ENCODE measurements around the gene HDAC9.
"Not testable (repeated sequence)": the region's sequence is repeated elsewhere in the genome, so short reads cannot be mapped to it uniquely, and the experiment has no call there.

Gene HDAC9

GRCh38 chr7:18990700-18991099 lies 495.2 kb downstream of the HDAC9 start:
- not testable (repeated sequence) for DNase-seq

DNA sequence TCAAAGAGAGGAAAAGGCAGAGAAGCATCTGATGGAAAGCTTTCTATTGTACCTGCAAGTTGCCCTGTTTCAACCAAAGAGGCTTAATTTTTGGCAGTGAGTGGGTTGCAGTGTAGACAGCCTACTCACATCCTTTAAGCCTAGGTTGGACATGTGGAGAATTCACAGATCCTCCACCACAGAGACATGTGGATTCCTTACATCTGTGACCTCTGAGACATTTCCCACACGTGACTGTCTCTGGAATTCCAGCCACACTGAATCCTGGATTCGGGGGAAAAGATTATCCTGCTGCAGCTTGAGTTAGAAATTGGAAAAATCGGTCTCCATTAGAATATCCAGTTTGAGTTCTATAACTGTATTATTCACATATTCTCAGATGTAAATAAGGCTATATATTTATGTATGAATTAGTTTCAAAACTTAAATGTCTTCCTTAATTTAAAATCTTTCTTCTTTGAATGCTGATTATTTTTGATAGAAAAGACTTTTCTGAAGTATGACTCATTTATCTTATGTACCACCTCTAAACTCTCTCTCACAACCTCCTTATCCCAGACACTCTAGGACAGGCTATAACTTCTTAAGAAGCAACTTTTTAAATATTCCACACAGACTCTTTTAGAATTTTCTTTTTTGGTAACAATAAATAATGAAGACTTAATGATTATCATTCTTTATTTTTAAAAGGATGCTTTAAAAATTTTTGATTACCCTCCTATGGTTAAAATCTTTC lies 498.6 kb downstream of the HDAC9 start:
- no peak for DNase-seq

DNA sequence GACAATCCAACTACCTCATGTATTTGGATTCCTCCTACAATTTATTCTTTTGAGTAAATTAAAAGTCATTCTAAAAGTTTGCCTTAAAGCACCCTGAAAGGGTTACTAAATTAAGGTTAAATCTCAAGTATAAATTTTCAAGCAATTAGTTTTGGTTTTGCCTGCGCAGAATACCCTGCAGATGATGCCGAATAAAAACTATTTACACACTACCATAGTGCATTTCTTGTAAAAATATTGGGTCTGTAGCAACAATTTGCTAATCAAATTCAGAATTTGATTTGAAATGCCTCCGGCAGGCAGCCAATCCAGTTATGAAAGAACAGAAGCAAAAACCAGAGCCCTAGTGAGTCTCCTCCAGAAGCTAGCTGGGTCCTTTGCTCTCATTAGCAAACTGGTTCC lies 499.7 kb downstream of the HDAC9 start:
- no peak for DNase-seq

- DNase-seq: no peak
Measured at GRCh38 chr7:18995811-18996426, 500.4 kb downstream of the HDAC9 start.

DNA sequence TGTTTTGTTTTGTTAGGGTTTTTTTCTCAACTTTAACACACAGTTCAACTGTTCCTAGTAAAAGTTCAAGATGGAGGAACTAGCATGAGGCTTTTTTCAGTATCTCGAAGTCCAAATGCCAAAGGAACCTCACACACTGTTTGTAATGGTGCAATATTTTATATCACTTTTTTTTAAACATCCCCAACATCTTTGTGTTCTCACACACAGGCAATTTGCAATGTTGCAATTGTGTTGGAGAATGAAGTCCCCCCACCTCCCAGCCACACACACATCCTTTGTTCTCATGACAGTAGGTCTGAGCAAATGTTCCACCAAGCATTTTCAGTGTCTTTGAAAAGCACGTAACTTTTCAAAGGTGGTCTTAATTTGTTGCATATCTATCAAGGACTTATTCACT lies 501.0 kb downstream of the HDAC9 start:
- no peak for DNase-seq

DNA sequence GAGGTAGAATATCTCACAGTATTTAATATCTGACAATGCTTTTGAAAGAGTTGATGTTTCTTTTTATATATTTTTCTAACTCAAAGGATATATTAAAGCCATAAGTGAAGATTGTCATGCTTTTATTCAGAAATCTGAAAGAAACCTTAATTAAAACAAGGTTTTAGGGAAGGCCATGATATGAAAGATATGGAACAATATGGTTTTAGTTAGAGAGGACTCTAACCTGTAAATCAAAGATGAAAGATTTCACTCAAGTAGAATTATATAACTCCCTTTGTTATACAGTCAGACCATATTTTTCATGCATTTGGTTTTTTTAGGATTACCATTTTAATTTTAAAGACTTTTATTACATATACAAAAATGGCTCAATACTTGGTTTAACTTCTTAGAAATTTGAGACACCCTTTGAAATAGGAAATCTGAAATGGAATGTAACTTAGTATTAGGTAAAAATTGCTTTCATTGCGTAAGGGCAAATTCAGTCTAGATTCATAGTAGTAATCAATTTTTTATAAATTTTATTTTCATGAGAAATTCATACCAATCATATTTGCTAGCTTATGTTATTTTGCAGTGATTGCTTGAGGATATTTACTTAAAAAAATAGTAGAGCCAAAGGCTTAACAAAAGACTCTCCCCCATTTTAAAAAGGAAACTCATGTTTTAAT lies 502.1 kb downstream of the HDAC9 start:
- no peak for DNase-seq

GRCh38 chr7:19000410-19000809 lies 504.9 kb downstream of the HDAC9 start:
- no peak for DNase-seq

- DNase-seq: no peak
Measured at GRCh38 chr7:19001854-19002253, 506.3 kb downstream of the HDAC9 start.

GRCh38 chr7:19009241-19009935 lies 513.8 kb downstream of the HDAC9 start:
- no peak for DNase-seq

DNA sequence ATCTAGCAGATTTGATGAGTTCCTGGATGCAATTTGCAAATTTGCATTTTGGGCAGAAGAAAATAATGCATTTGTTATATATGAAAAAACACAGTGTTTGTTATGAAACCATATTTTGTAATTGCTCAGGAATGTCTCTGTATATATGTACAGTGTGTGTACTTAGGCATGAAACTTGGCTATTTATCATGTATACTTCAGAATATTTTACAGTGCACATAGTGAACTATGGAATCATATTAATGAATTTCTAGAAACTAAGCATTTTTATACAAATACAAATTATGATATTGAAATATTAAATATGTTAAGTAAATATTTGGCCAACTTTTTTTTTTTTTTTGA lies 514.4 kb downstream of the HDAC9 start:
- no peak for DNase-seq

GRCh38 chr7:19011212-19011611 lies 515.7 kb downstream of the HDAC9 start:
- DNase-seq: no peak

- no peak for DNase-seq
Measured at GRCh38 chr7:19015098-19015497, 519.5 kb downstream of the HDAC9 start.

- DNase-seq: no peak
Measured at GRCh38 chr7:19016140-19016539, 520.6 kb downstream of the HDAC9 start.

DNA sequence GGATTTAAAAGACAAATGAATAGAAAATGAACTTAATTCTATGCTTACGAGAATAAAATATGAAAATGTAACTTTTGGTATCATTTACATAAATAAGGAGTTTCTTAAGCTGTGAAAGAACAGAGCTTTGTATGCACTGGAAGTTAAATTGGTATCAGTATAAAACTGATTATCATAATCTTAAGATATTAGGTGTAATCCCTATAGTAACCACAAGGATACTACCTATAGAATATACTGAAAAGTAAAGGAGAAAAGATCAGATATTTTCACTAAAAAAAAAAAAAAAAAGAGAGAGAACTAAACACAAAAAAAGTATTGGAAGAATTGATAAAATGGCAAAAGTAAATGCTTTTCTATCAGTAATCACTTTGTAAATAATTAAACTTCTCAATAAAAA lies 521.8 kb downstream of the HDAC9 start:
- DNase-seq: no peak

DNA sequence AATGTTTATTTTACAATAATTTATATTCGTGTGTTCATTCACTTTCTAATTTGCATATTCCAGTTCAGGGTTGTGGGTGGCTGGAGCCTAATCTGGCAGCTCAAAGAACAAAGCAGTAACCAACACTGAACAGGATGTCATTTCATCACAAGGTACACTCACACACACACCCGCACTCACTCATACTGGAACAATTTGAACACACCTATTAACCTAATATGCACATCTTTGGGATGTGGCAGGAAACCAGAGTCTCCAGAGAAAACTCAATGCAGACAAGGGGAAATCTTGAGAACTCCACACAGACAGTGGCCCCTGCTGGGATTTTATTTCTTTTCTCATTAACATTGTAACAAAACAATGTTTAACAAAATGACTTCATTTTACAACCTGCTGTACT lies 524.5 kb downstream of the HDAC9 start:
- DNase-seq: no peak

GRCh38 chr7:19020711-19021110 lies 525.2 kb downstream of the HDAC9 start:
- DNase-seq: no peak

GRCh38 chr7:19023477-19023876 lies 527.9 kb downstream of the HDAC9 start:
- DNase-seq: no peak

GRCh38 chr7:19024261-19024660 lies 528.7 kb downstream of the HDAC9 start:
- DNase-seq: no peak

DNA sequence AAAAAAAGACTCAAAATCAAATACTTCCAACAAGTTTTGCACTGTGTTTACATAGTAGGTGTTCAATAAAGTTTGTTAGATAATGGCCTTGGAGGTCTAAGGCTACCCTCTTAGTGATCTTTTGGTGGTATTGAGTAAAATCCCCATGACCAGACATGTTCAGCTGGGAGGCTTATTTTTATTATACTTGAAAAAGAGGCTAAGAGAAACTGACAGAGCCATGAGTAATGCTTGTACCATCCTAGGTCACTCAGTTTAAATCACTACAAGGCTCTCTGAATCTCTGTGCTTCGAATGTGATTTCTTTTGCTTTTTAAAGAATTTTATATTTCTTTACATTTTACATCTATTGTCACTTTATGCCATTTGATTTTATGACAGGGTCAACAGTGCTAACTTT lies 531.3 kb downstream of the HDAC9 start:
- no peak for DNase-seq

GRCh38 chr7:19030281-19030680 lies 534.7 kb downstream of the HDAC9 start:
- no peak for DNase-seq

DNA sequence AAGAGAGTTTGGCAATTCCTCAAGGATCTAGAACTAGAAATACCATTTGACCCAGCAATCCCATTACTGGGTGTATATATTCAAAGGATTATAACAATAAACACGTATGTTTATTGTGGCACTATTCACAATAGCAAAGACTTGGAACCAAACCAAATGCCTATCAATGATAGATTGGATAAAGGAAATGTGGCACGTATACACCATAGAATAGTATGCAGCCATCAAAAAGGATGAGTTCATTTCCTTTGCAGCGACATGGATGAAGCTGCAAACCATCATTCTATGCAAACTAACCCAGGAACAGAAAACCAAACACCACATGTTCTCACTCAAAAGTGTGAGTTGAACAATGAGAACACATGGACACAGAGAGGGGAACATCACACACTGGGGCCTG lies 537.4 kb downstream of the HDAC9 start:
- not testable (repeated sequence) for DNase-seq

DNA sequence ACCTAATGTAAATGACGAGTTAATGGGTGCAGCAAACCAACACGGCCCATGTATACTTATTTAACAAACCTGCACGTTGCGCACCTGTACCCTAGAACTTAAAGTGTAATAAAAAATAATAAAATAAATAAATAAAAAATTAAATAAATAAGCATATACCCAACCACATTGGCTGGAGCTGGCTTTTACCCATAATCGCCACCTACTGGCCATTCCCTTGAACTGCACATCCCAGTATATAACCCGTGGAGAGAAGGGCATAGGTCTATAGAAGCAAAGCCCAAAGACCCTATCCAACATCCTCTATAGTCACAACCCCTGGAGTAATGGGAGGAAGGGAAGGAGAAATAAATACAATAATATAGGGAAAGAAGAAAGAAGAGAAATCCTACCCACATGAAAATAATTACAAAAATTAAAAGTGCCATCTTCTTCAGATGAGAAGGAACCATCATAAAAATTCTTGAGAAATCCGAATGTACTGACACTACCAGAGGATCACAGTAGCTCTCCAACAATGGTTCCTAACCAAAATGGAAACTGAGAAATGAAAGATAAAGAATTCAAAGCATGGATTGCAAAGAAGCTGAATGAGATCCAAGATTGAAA lies 556.3 kb downstream of the HDAC9 start:
- no peak for DNase-seq

Measured in SIG-M5 (cell line).